ENCODE results near the gene ACTR3C. TPM values are rescaled to one million over a fixed set of nuclear protein-coding genes. Genes with fewer than 3 reads are reported as not detected.

Gene ACTR3C
- total RNA-seq, 1 donor from 2014 or later: 0.49 TPM

DNA sequence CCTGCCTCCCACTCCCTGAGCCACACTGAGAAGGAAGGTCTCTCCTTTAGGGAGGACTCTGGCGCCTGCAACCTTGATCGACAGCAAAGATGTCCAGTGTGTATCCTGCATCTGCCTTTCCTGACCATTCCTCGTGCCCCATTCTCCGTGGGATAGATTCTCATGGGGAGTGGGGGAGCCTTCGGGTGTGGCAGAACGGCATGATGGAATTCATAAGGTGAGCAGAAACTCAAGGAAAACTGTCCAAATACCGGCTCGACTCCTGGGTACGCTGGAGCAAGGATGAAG is 18.7 kb upstream of the ACTR3C start:
- H3K27ac Mint-ChIP-seq (ENCODE audit: unreplicated experiment): peak overlapping the region; percentile 62
- no peak for DNase-seq (ENCODE audit: low read depth, low spot score)

DNA sequence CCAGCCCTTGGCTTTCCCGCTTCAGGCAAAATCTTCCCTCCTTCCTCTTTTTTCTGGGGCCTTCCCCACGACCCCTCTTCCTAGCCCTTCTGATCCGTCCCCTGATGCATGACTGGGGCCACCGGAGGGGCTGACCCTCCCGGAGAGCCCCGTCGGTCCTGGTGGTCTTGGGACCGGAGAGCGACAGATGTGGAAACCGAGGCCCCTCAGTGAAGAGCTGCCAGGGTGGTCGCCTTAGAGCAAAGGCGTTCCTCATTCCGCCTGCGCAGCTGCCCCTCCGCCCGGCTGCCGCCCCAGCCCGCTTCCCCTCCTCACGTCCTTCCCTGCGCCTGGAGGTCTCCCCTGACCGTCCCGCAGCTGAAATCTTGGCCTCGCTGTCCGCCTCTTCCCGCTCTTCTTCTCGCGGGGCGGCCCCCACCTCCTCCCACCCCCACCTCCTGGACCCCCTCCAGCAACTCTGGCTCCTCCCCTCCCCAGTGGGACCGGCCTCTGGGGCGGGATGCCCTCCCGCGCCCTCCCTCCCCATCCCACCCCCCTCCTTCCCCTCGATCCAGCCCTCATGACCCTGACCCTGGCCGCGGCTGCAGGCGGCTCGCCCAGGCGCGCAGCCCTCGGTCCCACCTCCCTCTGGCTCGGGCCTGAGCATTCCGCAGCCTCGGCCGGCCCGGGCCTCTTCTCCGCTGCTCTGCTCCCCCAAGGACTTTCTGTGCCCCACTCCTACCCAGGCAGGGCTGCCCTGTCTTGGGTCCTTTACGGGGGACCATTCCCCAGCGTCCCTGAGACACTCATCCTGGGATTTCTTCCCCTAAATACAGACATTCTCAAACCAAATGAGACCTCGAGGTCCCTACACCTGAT is 18.1 kb upstream of the ACTR3C start, which contains the start of gene RARRES2:
Gene RARRES2, minus strand, starts transcription at position 367 of the 858 bp plus-strand sequence. CDS start 1,020 bp downstream, outside the sequence.
- peak within 1 kb of the TSS; percentile 62 for H3K27ac Mint-ChIP-seq (ENCODE audit: unreplicated experiment)

More for the DNA sequence above, 18.7 kb upstream of the ACTR3C start:
- TF ChIP-seq, protein P1, sequence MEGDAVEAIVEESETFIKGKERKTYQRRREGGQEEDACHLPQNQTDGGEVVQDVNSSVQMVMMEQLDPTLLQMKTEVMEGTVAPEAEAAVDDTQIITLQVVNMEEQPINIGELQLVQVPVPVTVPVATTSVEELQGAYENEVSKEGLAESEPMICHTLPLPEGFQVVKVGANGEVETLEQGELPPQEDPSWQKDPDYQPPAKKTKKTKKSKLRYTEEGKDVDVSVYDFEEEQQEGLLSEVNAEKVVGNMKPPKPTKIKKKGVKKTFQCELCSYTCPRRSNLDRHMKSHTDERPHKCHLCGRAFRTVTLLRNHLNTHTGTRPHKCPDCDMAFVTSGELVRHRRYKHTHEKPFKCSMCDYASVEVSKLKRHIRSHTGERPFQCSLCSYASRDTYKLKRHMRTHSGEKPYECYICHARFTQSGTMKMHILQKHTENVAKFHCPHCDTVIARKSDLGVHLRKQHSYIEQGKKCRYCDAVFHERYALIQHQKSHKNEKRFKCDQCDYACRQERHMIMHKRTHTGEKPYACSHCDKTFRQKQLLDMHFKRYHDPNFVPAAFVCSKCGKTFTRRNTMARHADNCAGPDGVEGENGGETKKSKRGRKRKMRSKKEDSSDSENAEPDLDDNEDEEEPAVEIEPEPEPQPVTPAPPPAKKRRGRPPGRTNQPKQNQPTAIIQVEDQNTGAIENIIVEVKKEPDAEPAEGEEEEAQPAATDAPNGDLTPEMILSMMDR (conservative IDR thresholded peaks at IDR 0.05): no peak
- Mint-ChIP-seq H3K4me3 (peak overlapping the region; percentile 78), H3K4me1 (peaks cover 21% of the 10 kb centered on the region), H3K36me3 (ENCODE audit: low read depth) (no peaks in the 10 kb centered on the region), H3K27me3 (ENCODE audit: low read depth) (peaks cover 56% of the 10 kb centered on the region), H3K9me3 (no peaks in the 10 kb centered on the region)

DNA sequence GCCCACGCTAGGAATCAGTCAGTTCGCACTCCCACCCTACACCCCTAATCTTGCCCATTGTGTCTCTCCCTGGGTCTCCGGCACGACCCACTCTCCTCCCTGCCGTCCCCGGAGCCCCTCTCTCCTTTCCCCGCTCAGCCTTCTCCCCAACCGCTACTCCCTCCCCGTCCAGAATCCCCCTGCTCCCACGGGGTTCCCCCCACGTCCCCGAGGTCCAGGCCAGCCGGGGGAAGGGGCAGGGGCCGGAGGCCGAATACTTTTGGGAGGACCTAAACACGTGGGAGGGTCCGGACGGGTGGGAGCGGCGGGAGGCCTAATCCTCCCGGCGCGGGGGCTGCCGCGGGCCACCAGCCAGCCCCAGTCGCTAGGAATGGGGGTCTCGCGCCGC is 17.5 kb upstream of the ACTR3C start:
- Mint-ChIP-seq H3K9me3 (no peaks in the 10 kb centered on the region), H3K36me3 (ENCODE audit: low read depth) (no peaks in the 10 kb centered on the region)
- DNase-seq (ENCODE audit: low read depth, low spot score): no peak

More for the DNA sequence above, 18.1 kb upstream of the ACTR3C start, which contains the start of gene RARRES2:
- Mint-ChIP-seq H3K4me1 (peaks cover 21% of the 10 kb centered on the region), H3K36me3 (ENCODE audit: low read depth) (no peaks in the 10 kb centered on the region), H3K9me3 (no peaks in the 10 kb centered on the region), H3K4me3 (peak within 1 kb of the TSS; percentile 83), H3K27me3 (ENCODE audit: low read depth) (peaks cover 53% of the 10 kb centered on the region)
- TF ChIP-seq, protein P1 (conservative IDR thresholded peaks at IDR 0.05): no peak
- peak; percentile 58 for DNase-seq (ENCODE audit: low read depth, low spot score)

DNA sequence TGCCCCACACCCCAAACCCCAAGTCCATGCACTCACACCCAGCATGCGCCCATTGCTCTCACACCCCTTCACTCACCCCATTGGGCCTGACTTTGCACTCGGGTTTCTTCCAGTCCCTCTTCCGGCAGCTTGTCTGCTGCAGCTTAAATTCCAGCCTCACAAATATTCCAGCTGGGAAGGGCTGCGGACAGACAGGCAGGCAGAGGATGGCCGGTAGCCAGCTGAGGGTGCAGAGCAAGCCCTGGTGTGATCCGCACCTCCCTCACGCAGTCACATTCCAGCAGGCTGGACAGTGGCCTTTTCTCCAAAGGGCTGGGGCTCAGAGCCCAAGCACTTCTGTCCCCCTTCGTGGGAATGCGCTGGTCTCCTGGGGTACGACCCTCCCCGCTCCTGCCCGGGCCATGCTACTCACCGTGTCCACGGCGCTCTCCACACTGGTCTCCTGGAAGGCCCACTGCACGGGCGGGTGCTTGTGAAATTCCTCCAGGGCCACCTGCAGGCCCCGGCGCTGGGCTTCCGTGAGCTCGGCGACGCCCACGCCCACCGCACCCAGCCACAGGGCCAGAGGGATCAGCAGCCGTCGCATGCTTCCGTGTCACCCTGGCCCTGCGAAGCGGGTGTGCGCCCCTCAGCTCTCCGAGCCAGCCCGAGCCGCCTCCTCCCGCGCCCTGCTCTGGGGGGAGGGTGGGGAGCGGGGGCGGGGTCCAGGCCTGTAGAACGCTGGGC is 16.8 kb upstream of the ACTR3C start:
- Mint-ChIP-seq H3K4me1 (peaks cover 21% of the 10 kb centered on the region), H3K9me3 (no peaks in the 10 kb centered on the region), H3K27me3 (ENCODE audit: low read depth) (peaks cover 48% of the 10 kb centered on the region), H3K36me3 (ENCODE audit: low read depth) (no peaks in the 10 kb centered on the region), H3K27ac (ENCODE audit: unreplicated experiment) (no peak overlapping the region), H3K4me3 (peak overlapping the region; percentile 61)
- no peak for DNase-seq (ENCODE audit: low read depth, low spot score)
- TF ChIP-seq, protein P1 (conservative IDR thresholded peaks at IDR 0.05): no peak

More for the DNA sequence above, 17.5 kb upstream of the ACTR3C start:
- TF ChIP-seq, protein P1 (conservative IDR thresholded peaks at IDR 0.05): no peak
- Mint-ChIP-seq H3K4me3 (peak overlapping the region; percentile 68), H3K4me1 (peaks cover 21% of the 10 kb centered on the region), H3K27ac (ENCODE audit: unreplicated experiment) (no peak overlapping the region), H3K27me3 (ENCODE audit: low read depth) (peaks cover 48% of the 10 kb centered on the region)

DNA sequence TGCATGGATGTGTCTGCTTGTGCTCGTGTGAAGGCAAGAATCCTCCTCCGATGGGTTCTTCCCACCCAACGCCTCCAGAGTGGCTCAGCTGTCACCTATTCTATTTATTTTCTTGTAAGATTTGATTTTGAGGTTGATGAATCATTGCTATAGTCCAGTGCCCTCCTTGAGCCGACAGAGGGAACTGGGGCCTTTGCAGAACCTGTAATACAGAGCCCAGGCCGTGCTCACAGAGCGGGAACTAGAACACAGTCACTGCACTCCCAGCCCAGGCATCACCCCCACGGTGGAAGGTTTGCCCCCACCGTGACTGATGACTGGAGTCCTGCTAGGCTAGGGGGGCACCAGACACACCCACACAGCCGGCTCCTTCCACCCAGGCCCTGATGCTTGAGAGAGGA is 16.1 kb upstream of the ACTR3C start:
- H3K4me1 Mint-ChIP-seq: peaks cover 21% of the 10 kb centered on the region
- peak overlapping the region; percentile 61 for H3K4me3 Mint-ChIP-seq
- H3K27ac Mint-ChIP-seq (ENCODE audit: unreplicated experiment): no peak overlapping the region
- no peaks in the 10 kb centered on the region for H3K9me3 Mint-ChIP-seq
- TF ChIP-seq, protein P1 (conservative IDR thresholded peaks at IDR 0.05): no peak
- peaks cover 45% of the 10 kb centered on the region for H3K27me3 Mint-ChIP-seq (ENCODE audit: low read depth)
- no peaks in the 10 kb centered on the region for H3K36me3 Mint-ChIP-seq (ENCODE audit: low read depth)
- no peak for DNase-seq (ENCODE audit: low read depth, low spot score)
